Activated CD8-positive, alpha-beta memory T cell treated with anti-CD3 and anti-CD28 coated beads, Interleukin-2, amount 50 U/mL, for 1 hour (primary cell): ENCODE data around the gene LRBA.
"Not testable (repeated sequence)": the region's sequence is repeated elsewhere in the genome, so short reads cannot be mapped to it uniquely, and the experiment has no call there.

Experiments
- DNase-seq: peaks from one replicate; pipeline ENCODE4 v3.0.0-alpha.2; 2020; ENCODE audit errors: extremely low read depth

Gene LRBA

GRCh38 chr4:151014521-151015458, at the start of gene LRBA:
TSS of gene LRBA (minus strand) at chr4:151015284. CDS start at chr4:151014642, 642 bp downstream.
- peak; percentile 64 for DNase-seq

GRCh38 chr4:151063143-151063542, 48.1 kb upstream of the LRBA start:
- not testable (repeated sequence) for DNase-seq

- no peak for DNase-seq
Observed at GRCh38 chr4:151055539-151055938, 40.5 kb upstream of the LRBA start.

- no peak for DNase-seq
Observed at GRCh38 chr4:151052785-151053184, 37.7 kb upstream of the LRBA start.

GRCh38 chr4:151049430-151049884, 34.4 kb upstream of the LRBA start:
- DNase-seq: no peak

GRCh38 chr4:151048913-151049312, 33.8 kb upstream of the LRBA start:
- no peak for DNase-seq

GRCh38 chr4:151046609-151047008, 31.5 kb upstream of the LRBA start:
- no peak for DNase-seq

GRCh38 chr4:151045907-151046306, 30.8 kb upstream of the LRBA start:
- no peak for DNase-seq

- no peak for DNase-seq
Observed at GRCh38 chr4:151043803-151044515, 28.9 kb upstream of the LRBA start.

- DNase-seq: no peak
Observed at GRCh38 chr4:151039733-151040132, 24.6 kb upstream of the LRBA start.

GRCh38 chr4:151038452-151039157, 23.5 kb upstream of the LRBA start:
- DNase-seq: no peak

GRCh38 chr4:151035911-151036310, 20.8 kb upstream of the LRBA start:
- DNase-seq: no peak

GRCh38 chr4:151035328-151035727, 20.2 kb upstream of the LRBA start:
- DNase-seq: no peak

GRCh38 chr4:151034829-151035228, 19.7 kb upstream of the LRBA start:
- no peak for DNase-seq

- DNase-seq: no peak
Observed at GRCh38 chr4:151031831-151032605, 16.9 kb upstream of the LRBA start.

GRCh38 chr4:151029537-151029936, 14.5 kb upstream of the LRBA start:
- DNase-seq: no peak

- not testable (repeated sequence) for DNase-seq
Observed at GRCh38 chr4:151029006-151029405, 13.9 kb upstream of the LRBA start.

GRCh38 chr4:151025759-151026158, 10.7 kb upstream of the LRBA start:
- DNase-seq: no peak

- no peak for DNase-seq
Observed at GRCh38 chr4:151022586-151022985, 7.5 kb upstream of the LRBA start.

- no peak for DNase-seq
Observed at GRCh38 chr4:151021637-151022334, 6.7 kb upstream of the LRBA start.
